HFFc6 (cell line): ENCODE data around the gene PARD3. TPM values are rescaled to one million over a fixed set of nuclear protein-coding genes. Genes with fewer than 3 reads are reported as not detected.

Experiments used
- DNase-seq: peaks from one replicate; pipeline ENCODE4 v3.0.0-alpha.2; 2018
- H3K27ac Mint-ChIP-seq: 2 replicates; pipeline ENCODE4 v1.8.0; 2020; ENCODE audit warnings: mild to moderate bottlenecking, mixed read lengths
- H3K27me3 Mint-ChIP-seq: 2 replicates; pipeline ENCODE4 v1.8.0; 2021; ENCODE audit warnings: mild to moderate bottlenecking, moderate library complexity, mixed read lengths; ENCODE audit not compliant: insufficient read depth
- H3K36me3 Mint-ChIP-seq: 2 replicates; pipeline ENCODE4 v1.8.0; 2021; ENCODE audit warnings: low read depth, mixed read lengths
- H3K4me1 Mint-ChIP-seq: 2 replicates; pipeline ENCODE4 v1.8.0; 2020; ENCODE audit warnings: low read depth, mixed read lengths
- H3K4me3 Mint-ChIP-seq: 2 replicates; pipeline ENCODE4 v1.8.0; 2020; ENCODE audit warnings: mild to moderate bottlenecking, moderate library complexity, mixed read lengths
- H3K9me3 Mint-ChIP-seq: 2 replicates; pipeline ENCODE4 v1.8.0; 2020; ENCODE audit warnings: mild to moderate bottlenecking, mixed read lengths
- total RNA-seq, 6 experiments: library from RNA; stranded (reverse); fragmentation: NEBNext Ultra II Directional; extraction: Animal tissue kit (Norgen Biotek cat#: 25700); gene quantifications; 2 replicates in 1 of 6; 3 replicates in 5 of 6; pipeline ENCODE4 v1.2.3, GENCODE V29; 2021
- TF ChIP-seq, protein P1 (sequence below): fragments of 200-600 bp; sonication (generic); IDR thresholded peaks from 2 replicates; pipeline ENCODE4 v1.5.0; 2021; ENCODE audit warnings: antibody characterized with exemption, mild to moderate bottlenecking

PARD3 gene
- total RNA-seq, 6 experiments from 2014 or later: 19.9 to 24.3 (median 23.1) TPM

GRCh38 chr10:34083567-34083966, 731.5 kb downstream of the PARD3 start:
- no peak overlapping the region for H3K4me3 Mint-ChIP-seq
- DNase-seq: no peak
- peaks cover 13% of the 10 kb centered on the region for H3K9me3 Mint-ChIP-seq
- TF ChIP-seq, protein P1, sequence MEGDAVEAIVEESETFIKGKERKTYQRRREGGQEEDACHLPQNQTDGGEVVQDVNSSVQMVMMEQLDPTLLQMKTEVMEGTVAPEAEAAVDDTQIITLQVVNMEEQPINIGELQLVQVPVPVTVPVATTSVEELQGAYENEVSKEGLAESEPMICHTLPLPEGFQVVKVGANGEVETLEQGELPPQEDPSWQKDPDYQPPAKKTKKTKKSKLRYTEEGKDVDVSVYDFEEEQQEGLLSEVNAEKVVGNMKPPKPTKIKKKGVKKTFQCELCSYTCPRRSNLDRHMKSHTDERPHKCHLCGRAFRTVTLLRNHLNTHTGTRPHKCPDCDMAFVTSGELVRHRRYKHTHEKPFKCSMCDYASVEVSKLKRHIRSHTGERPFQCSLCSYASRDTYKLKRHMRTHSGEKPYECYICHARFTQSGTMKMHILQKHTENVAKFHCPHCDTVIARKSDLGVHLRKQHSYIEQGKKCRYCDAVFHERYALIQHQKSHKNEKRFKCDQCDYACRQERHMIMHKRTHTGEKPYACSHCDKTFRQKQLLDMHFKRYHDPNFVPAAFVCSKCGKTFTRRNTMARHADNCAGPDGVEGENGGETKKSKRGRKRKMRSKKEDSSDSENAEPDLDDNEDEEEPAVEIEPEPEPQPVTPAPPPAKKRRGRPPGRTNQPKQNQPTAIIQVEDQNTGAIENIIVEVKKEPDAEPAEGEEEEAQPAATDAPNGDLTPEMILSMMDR: no peak
- H3K4me1 Mint-ChIP-seq: no peaks in the 10 kb centered on the region
- H3K27me3 Mint-ChIP-seq: peaks cover 33% of the 10 kb centered on the region
- H3K27ac Mint-ChIP-seq: no peak overlapping the region
- peaks cover 6% of the 10 kb centered on the region for H3K36me3 Mint-ChIP-seq

- no peak overlapping the region for H3K27ac Mint-ChIP-seq
- peaks cover 13% of the 10 kb centered on the region for H3K9me3 Mint-ChIP-seq
- H3K27me3 Mint-ChIP-seq: peaks cover 33% of the 10 kb centered on the region
- H3K4me3 Mint-ChIP-seq: no peak overlapping the region
- H3K36me3 Mint-ChIP-seq: peaks cover 6% of the 10 kb centered on the region
- DNase-seq: no peak
- H3K4me1 Mint-ChIP-seq: no peaks in the 10 kb centered on the region
- TF ChIP-seq, protein P1: peak; percentile 36; the same call in 1 of the 2 replicates
These were observed 733.1 kb downstream of the PARD3 start for GRCh38 chr10:34081948-34082347.

DNA sequence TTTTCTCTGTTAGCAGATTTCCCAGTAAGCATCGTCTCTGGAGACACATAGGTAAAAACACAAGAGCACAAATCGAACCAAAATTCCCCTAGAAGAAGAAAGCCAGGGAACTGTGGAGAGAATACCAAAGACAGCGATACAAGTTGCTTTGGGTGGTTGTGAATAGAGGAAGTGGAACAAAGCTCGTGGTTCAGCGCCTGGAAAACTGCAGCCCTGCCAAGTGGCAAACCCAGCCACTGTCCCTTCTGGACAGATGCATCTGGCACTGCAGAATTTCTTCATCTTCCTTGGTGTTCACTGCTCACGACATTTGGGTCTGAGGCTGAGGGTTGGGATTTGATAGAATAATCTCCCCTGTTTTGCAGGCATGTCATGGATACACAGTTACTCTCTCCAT, 733.8 kb downstream of the PARD3 start:
- peaks cover 13% of the 10 kb centered on the region for H3K9me3 Mint-ChIP-seq
- peaks cover 32% of the 10 kb centered on the region for H3K27me3 Mint-ChIP-seq
- peaks cover 6% of the 10 kb centered on the region for H3K36me3 Mint-ChIP-seq
- no peak overlapping the region for H3K4me3 Mint-ChIP-seq
- H3K4me1 Mint-ChIP-seq: no peaks in the 10 kb centered on the region
- no peak for DNase-seq
- H3K27ac Mint-ChIP-seq: no peak overlapping the region
- TF ChIP-seq, protein P1: no peak

GRCh38 chr10:34080485-34081346, 734.4 kb downstream of the PARD3 start:
- TF ChIP-seq, protein P1: no peak

DNA sequence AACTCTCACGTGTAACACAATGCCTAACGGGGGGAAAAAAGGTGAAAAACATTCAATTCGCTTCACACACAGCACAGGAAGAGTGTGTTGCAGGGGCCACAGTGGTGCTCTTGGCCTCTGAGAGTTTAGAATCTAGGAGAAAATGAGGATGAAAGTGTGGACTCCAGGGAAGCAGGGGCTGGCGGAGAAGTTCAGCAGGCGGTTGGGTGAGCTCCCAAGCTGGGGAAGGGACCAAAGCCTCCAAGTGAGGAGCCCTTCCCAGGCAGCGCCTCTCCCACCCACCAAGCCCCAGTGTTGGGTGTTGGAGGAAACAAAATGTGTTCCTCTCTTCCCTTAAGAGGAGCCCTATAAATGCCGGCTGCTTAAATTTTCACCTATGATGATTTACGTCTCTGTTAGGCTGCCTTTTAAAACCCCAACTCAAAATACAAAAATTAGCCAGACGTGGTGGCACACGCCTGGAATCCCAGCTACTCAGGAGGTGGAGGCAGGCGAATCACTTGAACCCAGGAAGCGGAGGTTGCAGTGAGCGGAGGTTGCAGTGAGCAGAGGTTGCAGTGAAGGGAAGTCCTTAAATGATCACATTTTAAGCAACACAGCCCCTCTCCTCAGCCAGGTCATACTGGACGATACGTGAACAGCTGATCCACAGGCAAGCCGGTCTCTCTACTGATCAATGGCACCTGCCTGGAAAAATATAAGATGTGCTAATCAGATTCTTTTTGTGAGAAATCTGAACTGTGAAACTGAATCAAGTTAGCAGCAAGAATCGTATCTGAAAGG, 735.2 kb downstream of the PARD3 start:
- Mint-ChIP-seq H3K36me3 (peaks cover 6% of the 10 kb centered on the region), H3K4me3 (no peak overlapping the region), H3K4me1 (no peaks in the 10 kb centered on the region), H3K27ac (no peak overlapping the region), H3K27me3 (peaks cover 26% of the 10 kb centered on the region), H3K9me3 (peaks cover 13% of the 10 kb centered on the region)
- no peak for DNase-seq
- TF ChIP-seq, protein P1: no peak

More at GRCh38 chr10:34080485-34081346, 734.4 kb downstream of the PARD3 start:
- no peak overlapping the region for H3K27ac Mint-ChIP-seq
- H3K27me3 Mint-ChIP-seq: peaks cover 26% of the 10 kb centered on the region
- no peak overlapping the region for H3K4me3 Mint-ChIP-seq
- peaks cover 13% of the 10 kb centered on the region for H3K9me3 Mint-ChIP-seq
- H3K36me3 Mint-ChIP-seq: peaks cover 6% of the 10 kb centered on the region
- DNase-seq: no peak
- no peaks in the 10 kb centered on the region for H3K4me1 Mint-ChIP-seq
